ENCODE results near the gene GOLGA6C.
"Not testable (repeated sequence)": the region's sequence is repeated elsewhere in the genome, so short reads cannot be mapped to it uniquely, and the experiment has no call there.

GOLGA6C gene

DNA sequence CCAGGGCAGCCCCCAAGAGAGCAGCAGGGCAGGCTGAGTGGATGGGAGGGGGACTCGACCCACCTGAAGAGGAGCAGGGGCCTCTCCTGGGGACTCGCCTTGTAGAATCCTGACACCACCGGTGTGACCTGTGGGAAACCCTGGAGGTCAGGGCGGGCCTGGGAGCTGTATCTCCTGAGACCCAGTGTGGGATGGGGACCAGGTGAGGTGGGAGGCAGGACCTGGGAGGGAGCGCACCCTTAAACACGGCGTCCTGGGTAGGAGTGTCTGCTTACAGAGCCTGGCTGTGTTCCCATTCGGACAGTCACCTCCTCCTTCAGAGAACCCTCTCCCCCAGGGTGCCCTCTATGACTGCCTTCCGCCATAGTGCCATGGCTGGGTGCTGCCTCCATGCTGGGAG lies 29.3 kb upstream of the GOLGA6C start:
- no peak for DNase-seq

GRCh38 chr15:75229191-75230015 lies 28.7 kb upstream of the GOLGA6C start:
- no peak for DNase-seq

DNA sequence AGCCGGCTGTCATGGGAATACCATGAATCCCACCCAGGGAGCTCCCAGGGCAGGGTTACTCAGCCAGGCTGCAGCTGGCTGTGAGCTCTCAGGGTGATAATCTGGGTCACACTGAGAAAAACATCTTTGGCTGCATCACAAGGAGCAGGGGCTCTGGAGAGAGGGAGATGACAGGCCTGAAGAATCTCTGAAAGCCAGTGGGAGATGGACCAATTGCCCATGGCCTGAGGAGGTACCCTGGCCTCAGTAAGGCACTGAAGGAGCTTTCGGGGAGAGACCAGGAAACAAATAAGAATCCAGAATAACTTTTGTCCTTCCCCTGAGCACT lies 28.2 kb upstream of the GOLGA6C start:
- DNase-seq: no peak

GRCh38 chr15:75230551-75231371 lies 27.4 kb upstream of the GOLGA6C start:
- DNase-seq: no peak

DNA sequence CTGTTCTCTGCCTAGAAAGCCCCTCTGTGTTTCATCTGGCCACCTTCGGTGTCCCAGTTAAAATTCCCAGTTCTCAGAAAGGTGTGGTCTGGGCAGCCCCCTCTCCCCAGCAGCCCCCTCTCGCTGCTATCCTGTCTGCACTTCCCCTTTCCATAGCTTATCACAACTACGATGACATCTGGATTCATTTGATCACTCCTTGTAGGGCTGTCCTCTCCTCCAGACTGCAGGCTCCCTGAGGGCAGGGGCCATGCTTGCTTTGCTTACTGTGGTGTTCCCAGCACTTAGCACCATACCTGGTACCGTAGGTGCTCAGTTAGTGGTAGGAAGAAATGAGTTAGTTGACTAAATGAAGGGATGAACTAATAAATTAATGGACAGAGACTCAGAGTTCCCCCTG lies 26.3 kb upstream of the GOLGA6C start:
- no peak for DNase-seq

GRCh38 chr15:75232252-75232813 lies 25.8 kb upstream of the GOLGA6C start:
- no peak for DNase-seq

DNA sequence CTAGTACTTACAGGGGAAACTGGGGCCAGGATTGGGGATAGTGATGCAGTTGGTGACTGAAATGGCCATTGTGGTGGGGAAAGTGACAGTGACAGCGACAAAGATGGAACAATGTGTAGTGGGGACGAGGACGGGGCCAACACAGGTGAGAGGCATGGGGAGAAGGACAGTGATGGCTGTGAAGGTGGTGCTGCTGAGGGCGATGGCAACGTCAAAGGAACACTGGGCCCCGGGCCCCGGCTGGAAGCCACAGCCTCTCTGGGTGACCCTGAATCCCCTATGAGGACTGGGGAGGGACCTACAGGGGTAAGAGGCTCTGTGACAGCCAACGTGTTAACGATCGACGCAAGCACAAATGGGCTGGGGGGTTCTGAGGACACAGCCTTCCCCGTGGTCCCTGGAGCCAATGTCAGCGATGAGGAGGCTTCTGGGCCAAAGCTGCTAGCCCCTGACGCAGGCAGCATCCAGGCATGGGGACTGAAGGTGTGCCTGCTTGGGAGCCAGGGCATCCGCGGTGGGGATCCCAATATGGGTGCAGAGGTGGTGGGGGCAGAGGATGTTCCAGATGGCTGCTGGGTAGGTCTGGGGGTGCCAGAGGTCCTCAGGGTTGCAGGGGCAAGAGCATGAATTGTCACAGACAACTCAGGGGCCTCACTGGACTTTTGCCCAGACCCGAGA lies 25.2 kb upstream of the GOLGA6C start:
- DNase-seq: no peak

GRCh38 chr15:75233504-75234190 lies 24.5 kb upstream of the GOLGA6C start:
- no peak for DNase-seq

DNA sequence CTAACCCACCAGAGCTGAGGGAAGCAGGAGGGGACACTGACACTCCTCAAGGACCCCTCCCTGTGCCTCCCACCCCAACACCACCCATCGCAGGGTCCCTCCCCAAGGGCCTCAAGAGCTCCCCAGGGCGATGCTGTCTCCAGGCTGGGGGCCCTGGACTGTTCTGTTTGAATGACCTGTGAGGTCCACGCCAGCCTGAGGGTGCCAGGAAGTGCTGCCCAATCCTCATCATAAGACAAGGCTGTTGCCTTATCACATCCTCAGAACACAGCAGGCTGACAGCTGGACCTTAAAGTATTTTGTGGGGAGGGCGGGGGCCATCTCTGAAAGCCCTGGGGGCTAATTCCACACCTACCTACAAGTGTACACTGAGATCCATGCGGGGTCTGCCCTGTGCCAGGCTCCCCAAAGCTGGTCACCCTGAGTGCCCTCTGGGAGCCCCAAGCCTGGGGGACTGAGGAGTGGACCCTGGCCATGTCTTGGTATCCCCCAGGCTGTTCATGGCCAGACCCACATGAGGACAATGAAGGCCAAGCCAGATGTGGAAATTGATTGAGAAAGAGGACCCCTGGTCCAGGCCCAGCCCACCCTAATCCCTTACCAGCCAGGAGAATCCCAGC lies 23.8 kb upstream of the GOLGA6C start:
- no peak for DNase-seq

- DNase-seq: no peak
Observed at GRCh38 chr15:75235051-75235673, 23.0 kb upstream of the GOLGA6C start.

GRCh38 chr15:75235760-75236729 lies 22.1 kb upstream of the GOLGA6C start:
- DNase-seq: no peak

DNA sequence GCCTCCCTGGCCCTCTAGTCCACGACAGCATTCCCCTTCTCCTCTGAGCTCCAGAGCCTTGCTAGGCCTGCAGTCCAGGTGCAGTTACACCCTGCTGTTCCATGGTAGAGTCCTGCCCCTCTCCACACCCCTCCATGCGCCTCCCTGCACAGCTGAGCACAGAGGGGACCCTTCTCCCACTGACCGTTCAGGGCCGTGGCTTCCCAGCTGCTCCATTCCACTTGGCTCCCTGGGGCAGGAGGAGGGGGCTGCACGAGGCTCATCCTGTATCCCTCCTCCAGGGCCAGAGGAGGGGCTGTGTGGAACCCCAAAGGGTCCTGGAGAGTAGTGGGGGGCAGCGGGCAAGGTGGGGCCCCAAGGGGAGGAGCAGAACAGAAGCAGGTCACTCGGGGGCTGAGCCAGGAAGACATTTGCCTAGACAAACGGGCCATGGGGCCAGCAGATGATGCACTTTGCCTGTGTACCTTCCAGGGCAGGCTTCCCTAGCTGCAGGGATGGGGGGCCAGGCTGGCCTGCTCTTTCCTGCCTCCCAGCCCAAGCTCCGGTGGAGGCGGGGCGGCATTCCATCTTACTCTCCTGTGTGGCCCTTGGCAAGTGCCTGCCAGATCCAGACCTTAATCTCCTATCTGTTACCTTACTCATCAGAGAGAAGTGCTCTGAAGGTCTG lies 20.7 kb upstream of the GOLGA6C start:
- no peak for DNase-seq

- DNase-seq: no peak
Observed at GRCh38 chr15:75238150-75238549, 20.0 kb upstream of the GOLGA6C start.

- not testable (repeated sequence) for DNase-seq
Observed at GRCh38 chr15:75245741-75246140, 12.4 kb upstream of the GOLGA6C start.

- DNase-seq: not testable (repeated sequence)
Observed at GRCh38 chr15:75248991-75249390, 9.1 kb upstream of the GOLGA6C start.

DNA sequence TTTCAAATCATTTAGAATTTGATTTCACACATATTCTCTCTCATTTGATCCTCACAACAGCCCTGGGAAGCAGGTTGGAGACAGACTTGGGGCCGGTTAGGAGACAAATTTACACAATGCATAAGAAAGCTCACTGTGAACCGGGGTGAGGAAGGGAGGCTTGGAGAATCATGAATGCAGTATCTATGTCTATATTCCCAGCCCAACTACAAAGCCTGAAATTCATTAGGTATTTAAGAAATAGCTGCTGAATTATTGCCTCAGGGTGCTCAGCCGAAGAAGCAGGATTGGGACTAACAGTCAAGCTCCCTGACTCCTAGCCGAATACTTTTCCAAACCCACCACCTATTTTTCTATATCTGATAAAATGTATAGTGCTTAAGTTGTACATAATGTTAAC lies 8.4 kb upstream of the GOLGA6C start:
- no peak for DNase-seq

DNA sequence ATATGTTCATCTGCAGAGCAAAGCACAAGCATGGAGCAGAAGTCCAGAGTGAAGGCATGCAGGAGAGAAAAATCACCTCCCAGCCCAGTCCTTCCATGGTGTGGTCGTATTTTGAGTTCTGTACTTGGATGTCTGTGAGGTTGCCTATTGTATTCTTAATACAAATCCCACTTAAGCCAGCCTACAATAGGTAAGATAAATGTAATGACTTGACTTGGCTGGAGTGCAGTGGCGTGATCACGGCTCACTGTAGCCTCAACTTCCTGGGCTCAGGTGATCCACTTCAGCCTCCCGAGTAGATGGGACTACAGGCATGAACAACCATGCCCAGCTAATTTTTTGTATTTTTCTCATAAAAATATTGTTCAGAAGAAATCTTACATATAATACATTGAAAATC lies 6.8 kb upstream of the GOLGA6C start:
- not testable (repeated sequence) for DNase-seq

DNA sequence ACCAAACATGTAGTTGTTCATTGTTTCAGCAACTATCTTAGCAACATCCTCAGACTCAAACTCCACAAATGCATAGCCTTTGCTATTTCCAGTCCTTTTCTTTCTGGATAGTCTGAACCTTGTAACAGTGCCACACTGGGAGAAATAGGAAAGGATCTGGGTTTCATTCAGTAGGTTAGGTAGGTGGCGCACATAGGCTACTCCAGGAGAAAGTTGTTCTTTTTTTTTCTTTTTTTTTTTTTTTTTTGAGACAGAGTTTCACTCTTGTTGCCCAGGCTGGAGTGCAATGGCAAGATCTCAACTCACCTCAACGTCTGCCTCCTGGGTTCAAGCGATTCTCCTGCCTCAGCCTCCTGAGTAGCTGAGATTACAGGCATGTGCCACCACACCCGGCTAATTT lies 5.8 kb upstream of the GOLGA6C start:
- not testable (repeated sequence) for DNase-seq

- DNase-seq: not testable (repeated sequence)
Observed at GRCh38 chr15:75258620-75259343, 648 bp downstream of the GOLGA6C start.

Measured in inflammatory macrophage treated with lipopolysaccharide for 4 hours (primary cell).